GM12878 (cell line): ENCODE measurements around the gene EBF3.

ENCODE experiments used
- CHD1 ChIP-seq: IDR thresholded peaks from 2 replicates; pipeline ENCODE4 v1.6.1; 2012; ENCODE audit warnings: low read depth, low read length, improper control_type of control experiment
- CHD2 ChIP-seq: IDR thresholded peaks from 2 replicates; pipeline ENCODE4 v1.6.1; 2011; ENCODE audit warnings: low read depth, low read length, improper control_type of control experiment, borderline replicate concordance
- EP300 ChIP-seq, 2 experiments: fragments of 150-350 bp in 1 of 2; IDR thresholded peaks; 2 replicates each; pipeline ENCODE4 v1.6.1; 2011 to 2012; ENCODE audit warnings: low read depth in 2 of 2, low read length in 2 of 2, borderline replicate concordance in 1 of 2, improper control_type of control experiment in 1 of 2, inconsistent platforms in 1 of 2; ENCODE audit not compliant: control insufficient read depth in 1 of 2
- EZH2 ChIP-seq: IDR thresholded peaks from 2 replicates; pipeline ENCODE4 v1.6.1; 2012; ENCODE audit warnings: low read depth, mild to moderate bottlenecking, control low read depth, inconsistent platforms, low read length, borderline replicate concordance; ENCODE audit not compliant: control insufficient read depth
- HDGF ChIP-seq: fragments of 450-650 bp; IDR thresholded peaks from 2 replicates; pipeline ENCODE4 v1.6.1; 2016; ENCODE audit warnings: antibody characterized with exemption
- MXI1 ChIP-seq: fragments of 150-350 bp; IDR thresholded peaks from 2 replicates; pipeline ENCODE4 v1.6.1; 2011; ENCODE audit warnings: low read depth, mild to moderate bottlenecking, inconsistent platforms, low read length, improper control_type of control experiment
- MYC ChIP-seq: IDR thresholded peaks from 2 replicates; pipeline ENCODE4 v1.6.1; 2011; ENCODE audit warnings: mild to moderate bottlenecking, low read length, moderate library complexity, inconsistent platforms; ENCODE audit not compliant: insufficient read depth, insufficient replicate concordance, insufficient read length, severe bottlenecking
- POLR2A ChIP-seq: IDR thresholded peaks from 2 replicates; pipeline ENCODE4 v1.6.1; 2011; ENCODE audit warnings: low read depth, mild to moderate bottlenecking, low read length
- POLR2AphosphoS5 ChIP-seq: IDR thresholded peaks from 2 replicates; pipeline ENCODE4 v1.6.1; 2011; ENCODE audit warnings: mild to moderate bottlenecking, low read length, inconsistent platforms
- YBX1 ChIP-seq: fragments of 450-650 bp; IDR thresholded peaks from 2 replicates; pipeline ENCODE4 v1.6.1; 2016; ENCODE audit warnings: antibody characterized with exemption
- YY1 ChIP-seq: IDR thresholded peaks from 2 replicates; pipeline ENCODE4 v1.6.1; 2011; ENCODE audit warnings: low read depth, mild to moderate bottlenecking, low read length
- TF ChIP-seq, protein P1 (sequence below): IDR thresholded peaks from 2 replicates; pipeline ENCODE4 v1.6.1; 2012; ENCODE audit warnings: low read depth, low read length, improper control_type of control experiment
- TF ChIP-seq, protein P2 (sequence below), 3 experiments: IDR thresholded peaks in 2 of 3; conservative IDR thresholded peaks in 1 of 3; 2 replicates each; pipeline ENCODE4 v1.5.1; 2011; ENCODE audit warnings: low read depth in 3 of 3, low read length in 3 of 3, mild to moderate bottlenecking in 3 of 3, control low read depth in 2 of 3, moderate library complexity in 2 of 3, inconsistent platforms in 1 of 3, mixed read lengths in 1 of 3; ENCODE audit not compliant: control insufficient read depth in 2 of 3, insufficient read depth in 1 of 3; ENCODE audit errors: extremely low read depth in 1 of 3
- TF ChIP-seq, protein P3 (sequence below): IDR thresholded peaks from 2 replicates; pipeline ENCODE4 v1.6.1; 2012; ENCODE audit warnings: mild to moderate bottlenecking, low read depth, low read length

DNA sequence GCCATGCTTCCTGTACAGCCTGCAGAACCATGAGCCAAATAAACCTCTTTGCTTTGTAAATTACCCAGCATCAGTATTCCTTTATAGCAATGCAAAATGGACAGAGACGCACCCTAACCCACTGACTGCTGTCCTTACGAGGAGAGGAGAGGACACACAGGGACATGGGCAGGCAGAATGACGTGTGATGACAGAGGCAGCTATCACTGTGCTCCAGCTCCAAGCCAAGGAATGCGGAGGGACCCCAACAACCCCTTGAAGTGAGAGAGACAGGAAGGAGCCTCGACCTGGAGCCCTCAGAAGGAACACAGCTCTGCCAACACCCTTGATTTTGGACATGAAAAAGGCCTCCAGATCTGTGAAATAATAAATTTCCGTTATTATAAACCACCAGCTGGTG, 46.6 kb upstream of the EBF3 start:
- TF ChIP-seq MYC (no peak), EZH2 (no peak), YY1 (no peak), EP300 (IDR thresholded peaks at IDR 0.05; ENCODE audit: borderline replicate concordance in 1 of 2, control insufficient read depth in 1 of 2, low read depth in 2 of 2, low read length in 2 of 2) (no peak), MXI1 (no peak), POLR2A (no peak), CHD2 (no peak), POLR2AphosphoS5 (no peak), HDGF (no peak), CHD1 (no peak), YBX1 (no peak)
- TF ChIP-seq, protein P1, sequence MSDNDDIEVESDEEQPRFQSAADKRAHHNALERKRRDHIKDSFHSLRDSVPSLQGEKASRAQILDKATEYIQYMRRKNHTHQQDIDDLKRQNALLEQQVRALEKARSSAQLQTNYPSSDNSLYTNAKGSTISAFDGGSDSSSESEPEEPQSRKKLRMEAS = no peak
- TF ChIP-seq, protein P2, sequence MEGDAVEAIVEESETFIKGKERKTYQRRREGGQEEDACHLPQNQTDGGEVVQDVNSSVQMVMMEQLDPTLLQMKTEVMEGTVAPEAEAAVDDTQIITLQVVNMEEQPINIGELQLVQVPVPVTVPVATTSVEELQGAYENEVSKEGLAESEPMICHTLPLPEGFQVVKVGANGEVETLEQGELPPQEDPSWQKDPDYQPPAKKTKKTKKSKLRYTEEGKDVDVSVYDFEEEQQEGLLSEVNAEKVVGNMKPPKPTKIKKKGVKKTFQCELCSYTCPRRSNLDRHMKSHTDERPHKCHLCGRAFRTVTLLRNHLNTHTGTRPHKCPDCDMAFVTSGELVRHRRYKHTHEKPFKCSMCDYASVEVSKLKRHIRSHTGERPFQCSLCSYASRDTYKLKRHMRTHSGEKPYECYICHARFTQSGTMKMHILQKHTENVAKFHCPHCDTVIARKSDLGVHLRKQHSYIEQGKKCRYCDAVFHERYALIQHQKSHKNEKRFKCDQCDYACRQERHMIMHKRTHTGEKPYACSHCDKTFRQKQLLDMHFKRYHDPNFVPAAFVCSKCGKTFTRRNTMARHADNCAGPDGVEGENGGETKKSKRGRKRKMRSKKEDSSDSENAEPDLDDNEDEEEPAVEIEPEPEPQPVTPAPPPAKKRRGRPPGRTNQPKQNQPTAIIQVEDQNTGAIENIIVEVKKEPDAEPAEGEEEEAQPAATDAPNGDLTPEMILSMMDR (IDR thresholded peaks at IDR 0.05 in 2 of 3, conservative IDR thresholded peaks at IDR 0.05 in 1 of 3; ENCODE audit: control insufficient read depth in 2 of 3, extremely low read depth in 1 of 3, insufficient read depth in 1 of 3, low read depth in 3 of 3, low read length in 3 of 3) = no peak
- TF ChIP-seq, protein P3, sequence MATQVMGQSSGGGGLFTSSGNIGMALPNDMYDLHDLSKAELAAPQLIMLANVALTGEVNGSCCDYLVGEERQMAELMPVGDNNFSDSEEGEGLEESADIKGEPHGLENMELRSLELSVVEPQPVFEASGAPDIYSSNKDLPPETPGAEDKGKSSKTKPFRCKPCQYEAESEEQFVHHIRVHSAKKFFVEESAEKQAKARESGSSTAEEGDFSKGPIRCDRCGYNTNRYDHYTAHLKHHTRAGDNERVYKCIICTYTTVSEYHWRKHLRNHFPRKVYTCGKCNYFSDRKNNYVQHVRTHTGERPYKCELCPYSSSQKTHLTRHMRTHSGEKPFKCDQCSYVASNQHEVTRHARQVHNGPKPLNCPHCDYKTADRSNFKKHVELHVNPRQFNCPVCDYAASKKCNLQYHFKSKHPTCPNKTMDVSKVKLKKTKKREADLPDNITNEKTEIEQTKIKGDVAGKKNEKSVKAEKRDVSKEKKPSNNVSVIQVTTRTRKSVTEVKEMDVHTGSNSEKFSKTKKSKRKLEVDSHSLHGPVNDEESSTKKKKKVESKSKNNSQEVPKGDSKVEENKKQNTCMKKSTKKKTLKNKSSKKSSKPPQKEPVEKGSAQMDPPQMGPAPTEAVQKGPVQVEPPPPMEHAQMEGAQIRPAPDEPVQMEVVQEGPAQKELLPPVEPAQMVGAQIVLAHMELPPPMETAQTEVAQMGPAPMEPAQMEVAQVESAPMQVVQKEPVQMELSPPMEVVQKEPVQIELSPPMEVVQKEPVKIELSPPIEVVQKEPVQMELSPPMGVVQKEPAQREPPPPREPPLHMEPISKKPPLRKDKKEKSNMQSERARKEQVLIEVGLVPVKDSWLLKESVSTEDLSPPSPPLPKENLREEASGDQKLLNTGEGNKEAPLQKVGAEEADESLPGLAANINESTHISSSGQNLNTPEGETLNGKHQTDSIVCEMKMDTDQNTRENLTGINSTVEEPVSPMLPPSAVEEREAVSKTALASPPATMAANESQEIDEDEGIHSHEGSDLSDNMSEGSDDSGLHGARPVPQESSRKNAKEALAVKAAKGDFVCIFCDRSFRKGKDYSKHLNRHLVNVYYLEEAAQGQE = no peak
